H1 (cell line): ENCODE results near the gene UBE2D3. TPM values are rescaled to one million over a fixed set of nuclear protein-coding genes. Genes with fewer than 3 reads are reported as not detected.

ENCODE experiments used
- CTCF ChIA-PET: fragments of 300-600 bp; sonication (Branson Sonifier 250); formaldehyde crosslinking; loops from one replicate; lab custom pipeline; 2021; ENCODE audit not compliant: partially characterized antibody; lab: Charles Lee
- POLR2A ChIA-PET: fragments of 300-600 bp; sonication (Branson Sonifier 250); formaldehyde crosslinking; loops from one replicate; lab custom pipeline; 2021; ENCODE audit warnings: inconsistent platforms; ENCODE audit not compliant: partially characterized antibody; lab: Charles Lee
- DNase-seq, 2 experiments: peaks; one replicate each; pipeline versions ENCODE4 v3.0.0 to v3.0.0-alpha.2; 2010 to 2022; ENCODE audit warnings: low spot score in 2 of 2, low read depth in 1 of 2, mixed read lengths in 1 of 2
- FAIRE-seq: peaks from 2 replicates; lab custom pipeline; 2011; peaks lifted over from hg19 to GRCh38; lab: Jason Lieb, UNC
- H2AFZ ChIP-seq: 2 replicates; pipeline ENCODE4 v1.8.1; 2012; ENCODE audit warnings: low read length, inconsistent platforms
- H2AK5ac ChIP-seq: 2 replicates; pipeline ENCODE4 v1.6.1; 2013; ENCODE audit warnings: low read depth, low read length
- H2BK120ac ChIP-seq: replicated peaks from 2 replicates; pipeline ENCODE3; 2013; ENCODE audit warnings: low read depth, low read length, inconsistent platforms
- H2BK12ac ChIP-seq: 2 replicates; pipeline ENCODE4 v1.6.1; 2013; ENCODE audit warnings: low read depth, low read length
- H2BK15ac ChIP-seq: 2 replicates; pipeline ENCODE4 v1.6.1; 2013; ENCODE audit warnings: low read length
- H2BK20ac ChIP-seq: 2 replicates; pipeline ENCODE4 v1.6.1; 2013; ENCODE audit warnings: low read length
- H2BK5ac ChIP-seq: 2 replicates; pipeline ENCODE4 v1.6.1; 2013; ENCODE audit warnings: low read depth, low read length
- H3K14ac ChIP-seq: 2 replicates; pipeline ENCODE4 v1.6.1; 2013; ENCODE audit warnings: inconsistent platforms; ENCODE audit not compliant: insufficient read length
- H3K18ac ChIP-seq: 2 replicates; pipeline ENCODE4 v1.6.1; 2013; ENCODE audit warnings: low read length; ENCODE audit errors: extremely low read depth
- H3K23ac ChIP-seq: 2 replicates; pipeline ENCODE4 v1.6.1; 2013; ENCODE audit warnings: inconsistent platforms; ENCODE audit not compliant: insufficient read length
- H3K23me2 ChIP-seq: 2 replicates; pipeline ENCODE4 v1.6.1; 2013; ENCODE audit warnings: low read depth, low read length
- H3K27ac ChIP-seq: 2 replicates; pipeline ENCODE4 v1.6.1; 2011; ENCODE audit warnings: low read depth, low read length, inconsistent platforms
- H3K27me3 ChIP-seq, 4 experiments: replicated peaks in 1 of 4; 1 replicate in 1 of 4; 2 replicates in 3 of 4; pipeline versions ENCODE4 v1.6.1 to v1.8.1; 2011 to 2013; ENCODE audit warnings: low read length in 3 of 4, mild to moderate bottlenecking in 3 of 4, inconsistent platforms in 2 of 4, mixed read lengths in 2 of 4, moderate library complexity in 1 of 4; ENCODE audit not compliant: control insufficient read depth in 3 of 4, insufficient read depth in 3 of 4; ENCODE audit errors: extremely low read depth in 1 of 4
- H3K36me3 ChIP-seq, 4 experiments: 2 replicates each; pipeline versions ENCODE4 v1.6.1 to v1.8.1; 2011 to 2013; ENCODE audit warnings: mild to moderate bottlenecking in 4 of 4, low read length in 3 of 4, moderate library complexity in 2 of 4, control low read depth in 1 of 4, inconsistent platforms in 1 of 4; ENCODE audit not compliant: insufficient read depth in 4 of 4, control insufficient read depth in 2 of 4
- H3K4ac ChIP-seq: replicated peaks from 2 replicates; pipeline ENCODE3; 2013; ENCODE audit warnings: low read length, low read depth, mixed read lengths, inconsistent platforms; ENCODE audit not compliant: insufficient read length
- H3K4me1 ChIP-seq, 4 experiments: replicated peaks in 1 of 4; 1 replicate in 1 of 4; 2 replicates in 3 of 4; pipeline versions ENCODE4 v1.6.1 to v1.8.1; 2011 to 2013; ENCODE audit warnings: low read length in 3 of 4, inconsistent platforms in 2 of 4, mixed read lengths in 1 of 4; ENCODE audit not compliant: insufficient read depth in 4 of 4, control insufficient read depth in 3 of 4
- H3K4me2 ChIP-seq, 2 experiments: 2 replicates each; pipeline versions ENCODE4 v1.6.1 to v1.8.1; 2011 to 2013; ENCODE audit warnings: low read depth in 2 of 2, low read length in 2 of 2, control low read depth in 1 of 2, inconsistent platforms in 1 of 2, mild to moderate bottlenecking in 1 of 2; ENCODE audit not compliant: insufficient read depth in 1 of 2
- H3K4me3 ChIP-seq, 4 experiments: fragments of 200-600, 300-600 bp in 1 of 4; sonication (generic), shearing (Covaris generic), sonication (Bioruptor Twin) in 1 of 4; 2 replicates each; pipeline versions ENCODE4 v1.5.1 to v1.8.1; 2011 to 2016; ENCODE audit warnings: low read length in 4 of 4, low read depth in 3 of 4, control low read depth in 2 of 4, inconsistent platforms in 2 of 4, mild to moderate bottlenecking in 2 of 4, mixed read lengths in 1 of 4, moderate library complexity in 1 of 4; ENCODE audit not compliant: insufficient read depth in 2 of 4; ENCODE audit errors: extremely low read depth in 1 of 4
- H3K56ac ChIP-seq: replicated peaks from 2 replicates; pipeline ENCODE3; 2013; ENCODE audit warnings: low read depth, mild to moderate bottlenecking, mixed read lengths, low read length, inconsistent platforms; ENCODE audit not compliant: insufficient read length
- H3K79me1 ChIP-seq: 2 replicates; pipeline ENCODE4 v1.6.1; 2013; ENCODE audit warnings: low read depth, low read length, control low read depth
- H3K79me2 ChIP-seq, 2 experiments: 2 replicates each; pipeline versions ENCODE4 v1.6.1 to v1.8.1; 2012 to 2013; ENCODE audit warnings: low read length in 2 of 2, mild to moderate bottlenecking in 2 of 2, inconsistent platforms in 1 of 2; ENCODE audit not compliant: insufficient read depth in 2 of 2, control insufficient read depth in 1 of 2
- H3K9ac ChIP-seq, 4 experiments: replicated peaks in 1 of 4; 1 replicate in 1 of 4; 2 replicates in 3 of 4; pipeline versions ENCODE4 v1.6.1 to v1.8.1; 2011 to 2013; ENCODE audit warnings: low read depth in 3 of 4, low read length in 3 of 4, control low read depth in 2 of 4, mild to moderate bottlenecking in 2 of 4, moderate library complexity in 2 of 4, inconsistent platforms in 1 of 4; ENCODE audit errors: extremely low read depth in 1 of 4
- H3K9me3 ChIP-seq, 2 experiments: 2 replicates each; pipeline versions ENCODE4 v1.6.1 to v1.8.1; 2012 to 2013; ENCODE audit warnings: mild to moderate bottlenecking in 2 of 2, moderate library complexity in 2 of 2, control low read depth in 1 of 2, inconsistent platforms in 1 of 2, low read depth in 1 of 2, low read length in 1 of 2, mixed read lengths in 1 of 2; ENCODE audit not compliant: insufficient read depth in 2 of 2
- H4K20me1 ChIP-seq, 2 experiments: replicated peaks in 1 of 2; 2 replicates each; pipeline versions ENCODE3 to v1.8.1; 2011 to 2013; ENCODE audit warnings: inconsistent platforms in 2 of 2, low read length in 2 of 2, mild to moderate bottlenecking in 1 of 2; ENCODE audit not compliant: insufficient read depth in 2 of 2, control insufficient read depth in 1 of 2
- H4K5ac ChIP-seq: 2 replicates; pipeline ENCODE4 v1.6.1; 2013; ENCODE audit warnings: low read length, low read depth, mixed read lengths, inconsistent platforms; ENCODE audit not compliant: insufficient read length
- H4K8ac ChIP-seq: 2 replicates; pipeline ENCODE4 v1.8.0; 2013; ENCODE audit warnings: mild to moderate bottlenecking, moderate library complexity, low read length, inconsistent platforms; ENCODE audit not compliant: insufficient read depth; ENCODE audit errors: extremely low read depth
- H4K91ac ChIP-seq: replicated peaks from 2 replicates; pipeline ENCODE3; 2013; ENCODE audit warnings: low read length, mixed read lengths, inconsistent platforms; ENCODE audit not compliant: insufficient read length
- EZH2 ChIP-seq: fragments of 200-600 bp; sonication (generic); IDR thresholded peaks from 2 replicates; pipeline ENCODE4 v1.7.1; 2012; ENCODE audit warnings: low read depth, mild to moderate bottlenecking, moderate library complexity, low read length, inconsistent platforms; ENCODE audit not compliant: severe bottlenecking
- GABPA ChIP-seq: IDR thresholded peaks from 2 replicates; pipeline ENCODE4 v1.6.1; 2011; ENCODE audit warnings: mild to moderate bottlenecking, low read length, moderate library complexity, borderline replicate concordance; ENCODE audit not compliant: insufficient read depth
- HDAC6 ChIP-seq: IDR thresholded peaks from one replicate; pipeline ENCODE4 v1.7.1; 2012; ENCODE audit warnings: low read depth, mild to moderate bottlenecking, inconsistent platforms, low read length, moderate library complexity
- JUND ChIP-seq: IDR thresholded peaks from 2 replicates; pipeline ENCODE4 v1.6.1; 2011; ENCODE audit warnings: mild to moderate bottlenecking, improper control_type of control experiment, low read length
- KDM5A ChIP-seq: fragments of 200-600 bp; IDR thresholded peaks from 2 replicates; pipeline ENCODE4 v1.7.1; 2012; ENCODE audit warnings: mild to moderate bottlenecking, low read length, inconsistent platforms, mixed read lengths
- NRF1 ChIP-seq: IDR thresholded peaks from 2 replicates; pipeline ENCODE4 v1.6.1; 2011; ENCODE audit warnings: mild to moderate bottlenecking, low read depth, low read length, improper control_type of control experiment
- POLR2AphosphoS5 ChIP-seq: IDR thresholded peaks from 2 replicates; pipeline ENCODE4 v1.6.1; 2011; ENCODE audit warnings: low read depth, low read length
- POU5F1 ChIP-seq: IDR thresholded peaks from 2 replicates; pipeline ENCODE4 v1.6.1; 2011; ENCODE audit warnings: low read depth, mild to moderate bottlenecking, low read length, moderate library complexity
- RNF2 ChIP-seq: fragments of 200-900, 300-1000 bp; sonication (generic); IDR thresholded peaks from 2 replicates; pipeline ENCODE4 v1.7.1; 2016; ENCODE audit warnings: borderline replicate concordance, low read depth, mild to moderate bottlenecking, antibody characterized with exemption, low read length; ENCODE audit not compliant: poor library complexity, severe bottlenecking; ENCODE audit errors: missing control alignments
- SUZ12 ChIP-seq: fragments of 200-600 bp; sonication (generic); IDR thresholded peaks from 2 replicates; pipeline ENCODE4 v1.6.1; 2012; ENCODE audit warnings: mild to moderate bottlenecking, inconsistent platforms, low read length, moderate library complexity, mixed read lengths
- TBP ChIP-seq: IDR thresholded peaks from 2 replicates; pipeline ENCODE4 v1.6.1; 2011; ENCODE audit warnings: low read depth, low read length, improper control_type of control experiment
- WGBS, 2 experiments: shearing (Covaris generic) in 1 of 2; methylation state at CpG; one replicate each; pipeline versions ENCODE4 v1.1.6 to v1.1.7; 2013 to 2015; ENCODE audit warnings: low lambda C conversion rate in 2 of 2, mixed read lengths in 2 of 2, inconsistent platforms in 1 of 2, low coverage in 1 of 2, missing lambda C conversion rate in 1 of 2; ENCODE audit not compliant: insufficient replicate concordance in 2 of 2, insufficient coverage in 1 of 2, insufficient read length in 1 of 2; ENCODE audit errors: extremely low coverage in 1 of 2, missing lambda C conversion rate in 1 of 2; 5-methylcytosine and 5-hydroxymethylcytosine counted together
- polyA plus RNA-seq, 7 experiments: library from polyadenylated mRNA; depleted of rRNA in 3 of 7; stranded (reverse) in 5 of 7; unstranded in 2 of 7; fragments of >200 nt in 5 of 7; fragments of 200-250 nt in 2 of 7; gene quantifications; 1 replicate in 5 of 7; 2 replicates in 1 of 7; 4 replicates in 1 of 7; pipeline versions ENCODE4 v1.2.1 to v1.2.3, GENCODE V29; 2011 to 2013; ENCODE audit warnings: missing spikeins in 2 of 7, mixed read lengths in 2 of 7
- total RNA-seq: library from RNA; stranded (reverse); fragmentation: NEBNext Ultra II Directional; extraction: Animal tissue kit (Norgen Biotek cat#: 25700); gene quantifications from 2 replicates; pipeline ENCODE4 v1.2.1, GENCODE V29; 2021

UBE2D3 gene
- total and polyA plus RNA-seq, 2 of the 8 experiments (the other 6 are each of a cell fraction or from before 2014, with no cell fraction given): 396 to 544 TPM

GRCh38 chr4:102760645-102761295 is 66.6 kb downstream of the UBE2D3 start, which contains the start of gene MANBA:
Gene MANBA, minus strand, starts transcription at chr4:102760968. Its CDS starts 74 bp downstream, at chr4:102760894.
- Histone ChIP-seq H2BK120ac (no peak within 1 kb of the TSS), H4K5ac (peak within 1 kb of the TSS; percentile 92), H3K4me3 (peak within 1 kb of the TSS; percentile 73 to 94 (median 85)), H3K79me2 (peaks cover 5 to 40% of the 10 kb centered on the region in 2 experiments; a peak in 3 of 4 replicates), H3K9ac (peak within 1 kb of the TSS; percentile 73 to 86 (median 76)), H3K23me2 (peaks cover 14% of the 10 kb centered on the region), H3K27me3 (no peaks in the 10 kb centered on the region), H3K18ac (peak within 1 kb of the TSS; percentile 73), H3K79me1 (peaks cover 3% of the 10 kb centered on the region; the same call in 1 of the 2 replicates), H2AFZ (peak within 1 kb of the TSS; percentile 99), H2BK20ac (no peak within 1 kb of the TSS), H3K27ac (peak within 1 kb of the TSS; percentile 63; the same call in 1 of the 2 replicates), H3K4me1 (peaks cover 0 to 7% (median 1%) of the 10 kb centered on the region in 4 experiments; a peak in 3 of 7 replicates), H4K8ac (peak within 1 kb of the TSS; percentile 90; the same call in 1 of the 2 replicates), H3K36me3 (no peaks in the 10 kb centered on the region), H3K4ac (no peak within 1 kb of the TSS), H3K9me3 (no peaks in the 10 kb centered on the region), H4K91ac (peak within 1 kb of the TSS; percentile 83), H4K20me1 (peaks cover 0 to 5% of the 10 kb centered on the region in 2 experiments), H3K4me2 (peak within 1 kb of the TSS; percentile 89 to 91), H2BK15ac (peak within 1 kb of the TSS; percentile 74), H3K14ac (no peak within 1 kb of the TSS), H3K23ac (no peak within 1 kb of the TSS), H2AK5ac (no peak within 1 kb of the TSS), H2BK5ac (peak within 1 kb of the TSS; percentile 37; the same call in 1 of the 2 replicates), H3K56ac (peak within 1 kb of the TSS; percentile 74), H2BK12ac (peak within 1 kb of the TSS; percentile 72; the same call in 1 of the 2 replicates)
- FAIRE-seq: no peak
- ChIA-PET CTCF (interaction anchor here (1.1 to 1.6 kb wide), 5 partner anchors 14 to 31 kb away, joined by 3 to 7 read pairs (median 3); no protein-coding TSS in a partner anchor), POLR2A (interaction anchor here (0.5 to 2.7 kb wide), 15 partner anchors 9 to 1394 kb away, joined by 3 to 26 read pairs (median 4); partner anchors contain the start of genes CISD2 and UBE2D3)
- 2% methylated on average over 46 of the region's 60 CpGs; no CpG with 5 or more reads in 1 of the 2 experiments for WGBS, 2 experiments
- peak; percentile 54 to 83 for DNase-seq
- TF ChIP-seq TBP (peak; percentile 82), HDAC6 (no peak), SUZ12 (no peak), POLR2AphosphoS5 (peak; percentile 53; the same call in 1 of the 2 replicates), NRF1 (peak; percentile 30), JUND (no peak), POU5F1 (no peak), KDM5A (no peak), EZH2 (no peak), GABPA (0 out of 2 replicates have a peak, but pooled peaks have one; percentile 42), RNF2 (no peak)
